ENCODE data around the gene DENND1B.

DENND1B gene

GRCh38 chr1:197464044-197464443 is 311.2 kb downstream of the DENND1B start:
- no peak for DNase-seq

- no peak for DNase-seq
Observed at GRCh38 chr1:197463142-197463541, 312.1 kb downstream of the DENND1B start.

GRCh38 chr1:197462539-197462938 is 312.7 kb downstream of the DENND1B start:
- no peak for DNase-seq

Data from CD4-positive, alpha-beta T cell treated with Interleukin-17A for 4 hours (primary cell).